Trophoblast cell (in vitro differentiated cells and primary cell): ENCODE data around the gene SHISA8.

ENCODE experiments used
- DNase-seq, 2 donors: peaks; one replicate each; pipeline ENCODE4 v3.0.0-alpha.2; 2016
- H2AFZ ChIP-seq: 2 replicates; pipeline ENCODE4 v1.6.1; 2013; ENCODE audit warnings: low read length, moderate library complexity, mild to moderate bottlenecking; ENCODE audit not compliant: insufficient read depth, poor library complexity
- H2AK5ac ChIP-seq: 2 replicates; pipeline ENCODE4 v1.6.1; 2013; ENCODE audit warnings: mild to moderate bottlenecking, low read length
- H2BK120ac ChIP-seq: 2 replicates; pipeline ENCODE4 v1.6.1; 2013; ENCODE audit warnings: low read length, mild to moderate bottlenecking, moderate library complexity; ENCODE audit not compliant: insufficient read depth, poor library complexity
- H2BK12ac ChIP-seq: 2 replicates; pipeline ENCODE4 v1.6.1; 2013; ENCODE audit warnings: mild to moderate bottlenecking, low read length, moderate library complexity
- H2BK5ac ChIP-seq: 2 replicates; pipeline ENCODE4 v1.6.1; 2013; ENCODE audit warnings: low read length, low read depth, moderate library complexity, mild to moderate bottlenecking; ENCODE audit not compliant: poor library complexity
- H3K14ac ChIP-seq: 2 replicates; pipeline ENCODE4 v1.6.1; 2013; ENCODE audit warnings: mild to moderate bottlenecking, low read length
- H3K18ac ChIP-seq: 2 replicates; pipeline ENCODE4 v1.6.1; 2013; ENCODE audit warnings: mild to moderate bottlenecking, low read length
- H3K23ac ChIP-seq: 2 replicates; pipeline ENCODE4 v1.6.1; 2013; ENCODE audit warnings: low read length
- H3K27ac ChIP-seq: 2 replicates; pipeline ENCODE4 v1.5.1; 2013; ENCODE audit warnings: low read depth, mild to moderate bottlenecking, inconsistent platforms, low read length, moderate library complexity
- H3K27me3 ChIP-seq: 2 replicates; pipeline ENCODE4 v1.6.1; 2013; ENCODE audit warnings: inconsistent platforms, mild to moderate bottlenecking, low read length, moderate library complexity; ENCODE audit not compliant: insufficient read depth
- H3K36me3 ChIP-seq, 2 experiments: 1 replicate in 1 of 2; 2 replicates in 1 of 2; pipeline ENCODE4 v1.6.1; 2013; ENCODE audit warnings: low read length in 2 of 2, mild to moderate bottlenecking in 2 of 2, moderate library complexity in 1 of 2; ENCODE audit not compliant: insufficient read depth in 2 of 2, control insufficient read depth in 1 of 2
- H3K4ac ChIP-seq: 2 replicates; pipeline ENCODE4 v1.6.1; 2013; ENCODE audit warnings: low read depth, mild to moderate bottlenecking, low read length, moderate library complexity
- H3K4me1 ChIP-seq, 2 experiments: 1 replicate in 1 of 2; 2 replicates in 1 of 2; pipeline ENCODE4 v1.6.1; 2013; ENCODE audit warnings: low read length in 2 of 2, mild to moderate bottlenecking in 2 of 2, moderate library complexity in 1 of 2; ENCODE audit not compliant: insufficient read depth in 2 of 2, control insufficient read depth in 1 of 2
- H3K4me2 ChIP-seq: 2 replicates; pipeline ENCODE4 v1.6.1; 2013; ENCODE audit warnings: inconsistent platforms, mild to moderate bottlenecking, low read length, moderate library complexity
- H3K4me3 ChIP-seq: 2 replicates; pipeline ENCODE4 v1.5.1; 2013; ENCODE audit warnings: mild to moderate bottlenecking, low read depth, low read length, inconsistent platforms
- H3K79me1 ChIP-seq: one replicate; pipeline ENCODE4 v1.6.1; 2013; ENCODE audit warnings: low read length
- H3K79me2 ChIP-seq: 2 replicates; pipeline ENCODE4 v1.6.1; 2013; ENCODE audit warnings: low read length, mild to moderate bottlenecking; ENCODE audit not compliant: control insufficient read depth, insufficient read depth, poor library complexity
- H3K9ac ChIP-seq: 2 replicates; pipeline ENCODE4 v1.6.1; 2013; ENCODE audit warnings: mild to moderate bottlenecking, low read length
- H3K9me3 ChIP-seq: 2 replicates; pipeline ENCODE4 v1.6.1; 2013; ENCODE audit warnings: low read depth, mild to moderate bottlenecking, control low read depth, inconsistent platforms, low read length; ENCODE audit not compliant: insufficient read depth
- H4K12ac ChIP-seq: 2 replicates; pipeline ENCODE4 v1.6.1; 2013; ENCODE audit warnings: low read depth, mild to moderate bottlenecking, low read length, moderate library complexity
- H4K8ac ChIP-seq: 2 replicates; pipeline ENCODE4 v1.6.1; 2013; ENCODE audit warnings: low read depth, mild to moderate bottlenecking, low read length, moderate library complexity
- H4K91ac ChIP-seq: one replicate; pipeline ENCODE4 v1.6.1; 2013; ENCODE audit warnings: low read depth, mild to moderate bottlenecking, low read length, moderate library complexity
- WGBS: extraction: QIAGEN DNeasy Blood & Tissue Kit; methylation state at CpG from one replicate; pipeline ENCODE4 v1.1.7; 2013; ENCODE audit warnings: missing lambda C conversion rate; ENCODE audit not compliant: insufficient read length, insufficient coverage; ENCODE audit errors: extremely low coverage; 5-methylcytosine and 5-hydroxymethylcytosine counted together

The SHISA8 gene

GRCh38 chr22:41876675-41877074 lies 38.2 kb downstream of the SHISA8 start:
- Histone ChIP-seq H2AK5ac (no peak overlapping the region), H3K4ac (no peak overlapping the region), H2BK12ac (no peak overlapping the region), H3K27ac (no peak overlapping the region), H3K27me3 (no peaks in the 10 kb centered on the region), H3K36me3 (peaks cover 48 to 73% of the 10 kb centered on the region in 2 experiments), H3K18ac (no peak overlapping the region), H3K14ac (no peak overlapping the region), H2BK120ac (no peak overlapping the region), H2AFZ (no peak overlapping the region), H4K12ac (no peak overlapping the region), H3K9me3 (no peaks in the 10 kb centered on the region), H4K8ac (no peak overlapping the region), H2BK5ac (no peak overlapping the region), H3K9ac (no peak overlapping the region), H3K23ac (no peak overlapping the region), H3K4me2 (no peak overlapping the region), H4K91ac (no peak overlapping the region), H3K79me1 (no peaks in the 10 kb centered on the region), H3K4me1 (no peaks in the 10 kb centered on the region), H3K4me3 (no peak overlapping the region), H3K79me2 (no peaks in the 10 kb centered on the region)
- no peak for DNase-seq

GRCh38 chr22:41876275-41876674 lies 38.6 kb downstream of the SHISA8 start:
- no peaks in the 10 kb centered on the region for H3K79me2 ChIP-seq
- H3K4me1 ChIP-seq, result no peaks in the 10 kb centered on the region
- no peak overlapping the region for H4K12ac ChIP-seq
- no peak overlapping the region for H3K27ac ChIP-seq
- H2AFZ ChIP-seq, result no peak overlapping the region
- no peak overlapping the region for H3K23ac ChIP-seq
- H2BK12ac ChIP-seq, result no peak overlapping the region
- no peak overlapping the region for H2BK5ac ChIP-seq
- no peak overlapping the region for H4K8ac ChIP-seq
- H3K14ac ChIP-seq, result no peak overlapping the region
- DNase-seq, result no peak
- H4K91ac ChIP-seq, result no peak overlapping the region
- no peak overlapping the region for H3K18ac ChIP-seq
- H3K4me3 ChIP-seq, result no peak overlapping the region
- peaks cover 48 to 70% of the 10 kb centered on the region in 2 experiments for H3K36me3 ChIP-seq
- no peak overlapping the region for H3K4me2 ChIP-seq
- no peak overlapping the region for H2BK120ac ChIP-seq
- H3K9me3 ChIP-seq, result no peaks in the 10 kb centered on the region
- H3K27me3 ChIP-seq, result no peaks in the 10 kb centered on the region
- WGBS, result no CpG with 5 or more reads among the region's 3 CpGs
- no peak overlapping the region for H3K9ac ChIP-seq
- no peak overlapping the region for H3K4ac ChIP-seq
- no peaks in the 10 kb centered on the region for H3K79me1 ChIP-seq
- H2AK5ac ChIP-seq, result no peak overlapping the region

GRCh38 chr22:41875531-41876270 lies 39.2 kb downstream of the SHISA8 start:
- Histone ChIP-seq H2AK5ac (no peak overlapping the region), H4K91ac (no peak overlapping the region), H3K4me3 (no peak overlapping the region), H3K9me3 (no peaks in the 10 kb centered on the region), H3K79me2 (no peaks in the 10 kb centered on the region), H3K4ac (no peak overlapping the region), H3K27ac (no peak overlapping the region), H3K79me1 (no peaks in the 10 kb centered on the region), H3K27me3 (no peaks in the 10 kb centered on the region), H2BK120ac (no peak overlapping the region), H3K4me2 (no peak overlapping the region), H3K23ac (no peak overlapping the region), H3K18ac (no peak overlapping the region), H3K36me3 (peaks cover 50 to 71% of the 10 kb centered on the region in 2 experiments), H3K4me1 (no peaks in the 10 kb centered on the region), H3K9ac (no peak overlapping the region), H4K12ac (no peak overlapping the region), H2BK12ac (no peak overlapping the region), H4K8ac (no peak overlapping the region), H3K14ac (no peak overlapping the region), H2BK5ac (no peak overlapping the region), H2AFZ (no peak overlapping the region)
- WGBS, result no CpG with 5 or more reads among the region's 10 CpGs
- no peak for DNase-seq

- Histone ChIP-seq H3K36me3 (peaks cover 55 to 69% of the 10 kb centered on the region in 2 experiments), H2BK120ac (no peak overlapping the region), H3K9me3 (no peaks in the 10 kb centered on the region), H3K4me2 (no peak overlapping the region), H3K23ac (no peak overlapping the region), H3K18ac (no peak overlapping the region), H3K79me2 (no peaks in the 10 kb centered on the region), H3K4ac (no peak overlapping the region), H3K27me3 (no peaks in the 10 kb centered on the region), H3K4me1 (no peaks in the 10 kb centered on the region), H2BK5ac (no peak overlapping the region), H3K14ac (no peak overlapping the region), H4K12ac (no peak overlapping the region), H2AFZ (no peak overlapping the region), H2BK12ac (no peak overlapping the region), H3K4me3 (no peak overlapping the region), H4K91ac (no peak overlapping the region), H3K9ac (no peak overlapping the region), H2AK5ac (no peak overlapping the region), H3K79me1 (no peaks in the 10 kb centered on the region), H3K27ac (no peak overlapping the region), H4K8ac (no peak overlapping the region)
- no peak for DNase-seq
- WGBS, result no CpG with 5 or more reads among the region's 2 CpGs
Observed at GRCh38 chr22:41874090-41874489, 40.8 kb downstream of the SHISA8 start.
